GM12878 (cell line): ENCODE results near the gene CDKN2B-AS1. TPM values are rescaled to one million over a fixed set of nuclear protein-coding genes. Genes with fewer than 3 reads are reported as not detected.
A peak's percentile ranks its signal among the peaks of the same experiment; 100 is the strongest.

Source experiments
- SRF ChIP-seq, 2 experiments: IDR thresholded peaks; 2 replicates each; pipeline ENCODE4 v1.6.1; 2011; ENCODE audit warnings: low read depth in 2 of 2, low read length in 2 of 2, mild to moderate bottlenecking in 1 of 2, moderate library complexity in 1 of 2
- TAF1 ChIP-seq: IDR thresholded peaks from 2 replicates; pipeline ENCODE4 v1.6.1; 2011; ENCODE audit warnings: mild to moderate bottlenecking, low read depth, low read length, borderline replicate concordance
- TCF7 ChIP-seq: IDR thresholded peaks from 2 replicates; pipeline ENCODE4 v1.6.1; 2014; ENCODE audit warnings: antibody characterized with exemption, borderline replicate concordance
- polyA plus RNA-seq, 11 experiments: library from polyadenylated mRNA; depleted of rRNA in 4 of 11; unstranded in 6 of 11; stranded (reverse) in 5 of 11; fragments of >200 nt; fragmentation: Nextera tagmentation in 4 of 11; fragmentation: Illumina TruSeq in 1 of 11; extraction: Ambion mirVana in 4 of 11; extraction: Trizol in 1 of 11; gene quantifications; 1 replicate in 1 of 11; 2 replicates in 10 of 11; pipeline versions ENCODE4 v1.2.1 to v1.2.3, GENCODE V29; 2011 to 2016; ENCODE audit warnings: inconsistent platforms in 2 of 11, missing spikeins in 2 of 11, low read depth in 1 of 11
- total RNA-seq, 4 experiments: library from RNA; depleted of rRNA in 3 of 4; stranded (reverse); fragments of >200 nt in 3 of 4; fragmentation: Illumina TruSeq in 1 of 4; extraction: Trizol in 1 of 4; gene quantifications; 2 replicates each; pipeline versions ENCODE4 v1.2.1 to v1.2.3, GENCODE V29; 2013 to 2021
- TF ChIP-seq, protein P1 (sequence below), 3 experiments: IDR thresholded peaks in 2 of 3; conservative IDR thresholded peaks in 1 of 3; 2 replicates each; pipeline ENCODE4 v1.5.1; 2011; ENCODE audit warnings: low read depth in 3 of 3, low read length in 3 of 3, mild to moderate bottlenecking in 3 of 3, control low read depth in 2 of 3, moderate library complexity in 2 of 3, inconsistent platforms in 1 of 3, mixed read lengths in 1 of 3; ENCODE audit not compliant: control insufficient read depth in 2 of 3, insufficient read depth in 1 of 3; ENCODE audit errors: extremely low read depth in 1 of 3
- TF ChIP-seq, protein P2 (sequence below): fragments of 150-350 bp; IDR thresholded peaks from 2 replicates; pipeline ENCODE4 v1.6.1; 2014; ENCODE audit warnings: mild to moderate bottlenecking, low read depth, low read length
- TF ChIP-seq, protein P3 (sequence below): IDR thresholded peaks from 2 replicates; pipeline ENCODE4 v1.6.1; 2011; ENCODE audit warnings: low read depth, low read length, improper control_type of control experiment, borderline replicate concordance

CDKN2B-AS1 gene
- total and polyA plus RNA-seq, 10 of the 15 experiments (the other 5 are each of a cell fraction or from before 2014, with no cell fraction given) = 0.22 to 2.2 (median 1.0) TPM; not detected in 1

DNA sequence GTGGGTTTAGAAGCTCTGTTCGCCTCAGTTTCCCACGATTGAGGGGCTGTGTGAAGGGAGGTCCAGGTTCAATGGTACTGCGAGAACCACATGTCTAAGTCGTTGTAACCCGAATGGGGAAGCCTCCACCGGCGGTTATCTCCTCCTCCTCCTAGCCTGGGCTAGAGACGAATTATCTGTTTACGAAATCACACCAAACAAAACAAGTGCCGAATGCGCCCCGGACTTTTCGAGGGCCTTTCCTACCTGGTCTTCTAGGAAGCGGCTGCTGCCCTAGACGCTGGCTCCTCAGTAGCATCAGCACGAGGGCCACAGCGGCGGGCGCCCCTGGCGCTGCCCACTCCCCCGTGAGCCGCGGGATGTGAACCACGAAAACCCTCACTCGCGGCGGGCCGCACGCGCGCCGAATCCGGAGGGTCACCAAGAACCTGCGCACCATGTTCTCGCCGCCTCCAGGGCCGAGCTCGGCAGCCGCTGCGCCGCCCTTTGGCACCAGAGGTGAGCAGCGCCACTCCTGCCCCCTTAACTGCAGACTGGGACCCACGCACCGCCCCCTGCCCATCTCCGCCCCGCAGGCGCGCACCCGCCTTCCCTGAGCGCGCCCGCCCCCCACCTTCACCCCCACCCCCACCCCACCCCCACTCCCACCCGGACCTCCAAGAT is 567 bp upstream of the CDKN2B-AS1 start, which contains the start of gene CDKN2A (continued):
- TF ChIP-seq, protein P1, sequence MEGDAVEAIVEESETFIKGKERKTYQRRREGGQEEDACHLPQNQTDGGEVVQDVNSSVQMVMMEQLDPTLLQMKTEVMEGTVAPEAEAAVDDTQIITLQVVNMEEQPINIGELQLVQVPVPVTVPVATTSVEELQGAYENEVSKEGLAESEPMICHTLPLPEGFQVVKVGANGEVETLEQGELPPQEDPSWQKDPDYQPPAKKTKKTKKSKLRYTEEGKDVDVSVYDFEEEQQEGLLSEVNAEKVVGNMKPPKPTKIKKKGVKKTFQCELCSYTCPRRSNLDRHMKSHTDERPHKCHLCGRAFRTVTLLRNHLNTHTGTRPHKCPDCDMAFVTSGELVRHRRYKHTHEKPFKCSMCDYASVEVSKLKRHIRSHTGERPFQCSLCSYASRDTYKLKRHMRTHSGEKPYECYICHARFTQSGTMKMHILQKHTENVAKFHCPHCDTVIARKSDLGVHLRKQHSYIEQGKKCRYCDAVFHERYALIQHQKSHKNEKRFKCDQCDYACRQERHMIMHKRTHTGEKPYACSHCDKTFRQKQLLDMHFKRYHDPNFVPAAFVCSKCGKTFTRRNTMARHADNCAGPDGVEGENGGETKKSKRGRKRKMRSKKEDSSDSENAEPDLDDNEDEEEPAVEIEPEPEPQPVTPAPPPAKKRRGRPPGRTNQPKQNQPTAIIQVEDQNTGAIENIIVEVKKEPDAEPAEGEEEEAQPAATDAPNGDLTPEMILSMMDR (IDR thresholded peaks at IDR 0.05 in 2 of 3, conservative IDR thresholded peaks at IDR 0.05 in 1 of 3; ENCODE audit: control insufficient read depth in 2 of 3, extremely low read depth in 1 of 3, insufficient read depth in 1 of 3, low read depth in 3 of 3, low read length in 3 of 3) = peak in 2 of 3 experiments; percentile 15 to 30; a peak in 1 of 6 replicates
- no peak for TF ChIP-seq TCF7
- TF ChIP-seq, protein P2, sequence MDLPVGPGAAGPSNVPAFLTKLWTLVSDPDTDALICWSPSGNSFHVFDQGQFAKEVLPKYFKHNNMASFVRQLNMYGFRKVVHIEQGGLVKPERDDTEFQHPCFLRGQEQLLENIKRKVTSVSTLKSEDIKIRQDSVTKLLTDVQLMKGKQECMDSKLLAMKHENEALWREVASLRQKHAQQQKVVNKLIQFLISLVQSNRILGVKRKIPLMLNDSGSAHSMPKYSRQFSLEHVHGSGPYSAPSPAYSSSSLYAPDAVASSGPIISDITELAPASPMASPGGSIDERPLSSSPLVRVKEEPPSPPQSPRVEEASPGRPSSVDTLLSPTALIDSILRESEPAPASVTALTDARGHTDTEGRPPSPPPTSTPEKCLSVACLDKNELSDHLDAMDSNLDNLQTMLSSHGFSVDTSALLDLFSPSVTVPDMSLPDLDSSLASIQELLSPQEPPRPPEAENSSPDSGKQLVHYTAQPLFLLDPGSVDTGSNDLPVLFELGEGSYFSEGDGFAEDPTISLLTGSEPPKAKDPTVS = no peak
- no peak for TF ChIP-seq SRF (IDR thresholded peaks at IDR 0.05; ENCODE audit: low read depth in 2 of 2, low read length in 2 of 2)
- TF ChIP-seq TAF1 = 0 out of 2 replicates have a peak, but pooled peaks have one; percentile 5
- TF ChIP-seq, protein P3, sequence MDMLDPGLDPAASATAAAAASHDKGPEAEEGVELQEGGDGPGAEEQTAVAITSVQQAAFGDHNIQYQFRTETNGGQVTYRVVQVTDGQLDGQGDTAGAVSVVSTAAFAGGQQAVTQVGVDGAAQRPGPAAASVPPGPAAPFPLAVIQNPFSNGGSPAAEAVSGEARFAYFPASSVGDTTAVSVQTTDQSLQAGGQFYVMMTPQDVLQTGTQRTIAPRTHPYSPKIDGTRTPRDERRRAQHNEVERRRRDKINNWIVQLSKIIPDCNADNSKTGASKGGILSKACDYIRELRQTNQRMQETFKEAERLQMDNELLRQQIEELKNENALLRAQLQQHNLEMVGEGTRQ = no peak
